NCI-H1930 (cell line): ENCODE results near the gene GAL.

ENCODE experiments used
- DNase-seq, 2 experiments: peaks; one replicate each; lab custom pipeline; 2025; lab: John Stamatoyannopoulos, UW

GAL gene

GRCh38 chr11:68659158-68659921 is 25.0 kb upstream of the GAL start:
- peak; percentile 90 to 94 for DNase-seq

DNA sequence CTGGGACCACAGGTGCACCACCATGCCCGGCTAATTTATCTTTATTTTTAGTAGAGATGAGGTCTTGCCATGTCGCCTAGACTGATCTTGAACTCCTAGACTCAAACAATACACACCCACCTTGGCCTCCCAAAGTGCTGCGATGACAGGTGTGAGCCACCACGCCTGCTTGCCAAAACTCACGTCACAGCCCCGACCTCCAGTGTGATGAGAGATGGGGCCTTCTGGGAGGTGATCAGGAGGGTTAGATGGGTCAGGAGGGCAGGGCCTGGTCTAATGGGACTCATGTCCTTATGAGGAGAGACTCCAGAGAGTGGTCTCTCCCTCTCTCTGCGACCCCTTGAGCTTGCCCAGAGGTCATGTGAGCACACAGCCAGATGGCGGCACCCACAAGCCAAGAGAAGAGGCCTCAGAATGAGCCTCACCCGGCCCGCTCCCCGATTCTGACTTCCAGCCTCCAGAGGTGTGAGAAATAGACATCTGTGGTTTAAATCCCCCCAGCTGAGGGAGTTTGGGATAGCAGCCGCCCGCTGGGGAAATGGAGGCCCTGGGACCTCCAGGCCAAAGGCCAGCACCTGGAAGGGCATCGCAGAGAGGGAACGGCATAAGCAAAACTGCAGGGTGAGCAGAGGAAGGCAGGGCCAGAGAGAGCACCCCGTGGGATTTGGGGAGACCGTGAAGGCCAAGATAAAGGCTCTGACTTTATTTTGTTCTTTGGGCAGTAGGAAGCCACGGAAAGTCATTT is 24.1 kb upstream of the GAL start:
- no peak for DNase-seq

GRCh38 chr11:68661014-68661413 is 23.3 kb upstream of the GAL start:
- DNase-seq = no peak

DNA sequence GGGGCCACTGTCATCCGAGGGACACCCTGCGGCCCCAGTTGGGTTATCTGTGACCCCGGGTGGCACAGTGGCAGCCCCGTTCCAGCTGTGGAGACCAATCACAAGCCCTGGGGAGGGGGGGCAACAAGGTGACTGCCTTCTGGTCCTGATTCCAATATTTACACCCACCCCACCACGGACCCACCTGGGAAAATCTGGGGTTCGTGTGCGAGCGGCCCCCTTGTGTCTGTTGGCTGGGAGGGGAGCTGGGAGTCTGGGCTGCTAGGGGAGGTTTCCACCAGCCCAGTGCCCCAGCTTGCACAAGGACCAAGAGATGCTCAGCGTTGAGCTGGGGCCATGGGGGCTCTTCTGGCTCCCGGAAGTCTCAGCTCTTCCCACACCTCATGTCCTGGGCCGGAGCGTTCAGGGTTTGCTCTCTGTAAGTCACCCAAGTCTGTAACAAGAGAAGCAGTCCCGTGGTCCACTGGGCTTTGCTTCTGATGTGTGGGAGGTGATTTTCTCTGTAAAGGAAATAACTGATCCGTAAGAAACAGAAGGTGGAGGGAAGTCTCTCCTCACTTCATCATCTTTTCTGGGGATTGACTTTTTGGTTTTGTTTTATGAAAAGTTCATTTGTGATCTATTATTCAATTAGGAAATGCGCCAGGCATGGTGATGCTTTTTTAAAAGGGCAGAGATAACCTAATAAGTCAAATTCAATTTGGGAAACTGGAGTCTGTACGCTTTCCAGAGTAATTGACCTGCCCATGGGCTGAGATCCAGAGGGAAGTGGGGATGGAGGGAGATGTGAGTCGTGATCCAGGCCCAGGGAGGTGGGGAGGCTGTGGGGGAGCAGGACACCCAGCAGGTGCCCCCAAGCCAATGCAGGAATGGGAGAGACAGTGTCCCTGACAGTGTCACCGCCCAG is 22.4 kb upstream of the GAL start:
- DNase-seq = no peak

- no peak for DNase-seq
Observed at GRCh38 chr11:68663482-68664010, 20.8 kb upstream of the GAL start.

DNA sequence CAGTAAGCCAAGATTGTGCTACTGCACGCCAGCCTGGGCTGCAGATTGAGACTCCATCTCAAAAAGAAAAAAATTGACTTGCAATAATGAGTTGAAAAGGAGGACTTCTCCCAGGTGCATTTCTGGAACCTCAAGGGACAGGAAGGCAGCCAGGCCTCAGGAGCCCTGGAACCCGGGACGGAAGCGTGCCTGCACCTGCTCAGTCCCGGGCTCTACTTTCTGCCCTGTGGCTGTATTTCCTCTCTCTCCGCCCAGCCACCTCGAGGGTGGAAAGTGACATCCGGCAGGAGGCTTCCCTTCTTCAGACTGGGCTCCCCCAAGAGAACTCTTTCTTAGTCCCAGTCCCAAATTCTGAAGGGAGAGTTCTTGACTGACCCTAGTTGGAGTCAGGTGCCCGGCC is 20.2 kb upstream of the GAL start:
- no peak for DNase-seq

DNA sequence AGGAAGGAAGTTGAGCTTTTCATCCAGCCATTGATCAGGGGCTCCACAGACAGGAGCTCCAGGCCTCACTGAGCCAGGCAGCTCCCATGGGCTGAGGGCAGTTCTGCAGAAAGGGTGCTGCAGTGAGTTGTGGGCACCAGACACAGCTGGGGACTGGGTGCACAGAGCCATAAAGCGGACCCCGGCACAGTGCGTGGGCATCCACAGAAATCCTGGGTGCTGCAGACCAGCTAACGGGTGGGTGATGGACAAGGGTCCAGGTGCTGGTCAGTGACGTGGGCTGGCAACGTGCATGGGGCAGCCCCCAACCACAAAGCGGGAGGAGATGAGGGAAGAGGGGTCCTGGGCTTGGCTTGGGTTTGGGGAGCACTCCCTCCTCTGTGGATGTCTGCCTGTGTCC is 19.4 kb upstream of the GAL start:
- no peak for DNase-seq

GRCh38 chr11:68665436-68665835 is 18.9 kb upstream of the GAL start:
- no peak for DNase-seq

DNA sequence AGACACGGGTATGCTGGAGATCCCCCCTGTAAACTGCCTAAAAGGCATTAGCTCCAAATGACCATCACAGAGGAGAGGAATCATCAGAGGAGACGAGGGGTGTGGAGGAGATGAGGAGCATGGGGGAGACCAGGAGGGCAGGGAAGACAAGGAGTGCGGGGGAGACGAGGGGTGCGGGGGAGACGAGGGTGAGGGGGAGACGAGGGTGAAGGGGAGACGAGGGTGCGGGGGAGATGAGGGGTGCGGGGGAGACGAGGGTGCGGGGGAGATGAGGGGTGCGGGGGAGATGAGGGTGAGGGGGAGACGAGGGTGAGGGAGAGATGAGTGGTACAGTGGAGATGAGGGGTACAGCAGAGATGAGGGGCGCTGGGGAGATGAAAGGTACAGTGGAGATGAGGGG is 17.5 kb upstream of the GAL start:
- no peak for DNase-seq

- no peak for DNase-seq
Observed at GRCh38 chr11:68667511-68668500, 16.5 kb upstream of the GAL start.

DNA sequence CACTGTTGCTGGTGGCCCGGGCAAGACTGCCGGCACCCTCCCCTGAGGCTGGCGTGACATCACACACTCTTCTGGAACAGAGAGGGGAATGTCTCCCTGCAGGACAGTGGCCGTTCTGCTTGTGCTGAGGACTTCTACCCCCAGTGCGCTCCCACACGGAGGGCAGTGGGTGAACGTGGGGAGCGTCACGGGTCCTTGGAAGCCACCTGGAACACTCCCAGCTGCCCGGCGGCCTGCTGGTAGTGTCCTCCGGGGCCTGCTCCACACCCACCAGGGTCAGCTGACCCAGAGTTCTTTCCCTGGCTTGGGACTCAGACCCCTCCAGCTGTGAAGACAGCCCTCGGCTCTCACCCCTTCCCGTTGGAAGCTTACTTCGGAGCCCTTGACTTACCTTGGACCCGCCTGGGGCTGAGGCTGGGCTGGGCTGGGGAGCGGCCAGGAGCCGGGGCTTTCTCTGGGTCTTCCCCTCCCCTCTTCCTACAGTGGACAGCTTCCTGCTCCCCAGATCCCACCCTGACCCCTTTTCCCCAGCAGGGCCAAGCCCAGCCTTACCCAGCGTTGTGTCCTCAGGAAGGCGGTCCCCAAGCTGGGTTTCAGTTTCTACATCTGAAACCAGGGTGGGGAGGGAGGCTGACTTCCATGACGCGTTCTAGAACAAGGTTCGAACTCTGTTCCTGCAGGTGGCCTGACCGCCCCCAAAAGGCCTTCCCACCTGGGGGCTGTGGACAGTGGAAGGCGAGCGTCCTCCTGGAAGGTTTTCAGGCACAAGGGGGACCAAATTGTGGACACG is 14.8 kb upstream of the GAL start:
- no peak for DNase-seq

GRCh38 chr11:68670208-68670992 is 13.9 kb upstream of the GAL start:
- DNase-seq = no peak

DNA sequence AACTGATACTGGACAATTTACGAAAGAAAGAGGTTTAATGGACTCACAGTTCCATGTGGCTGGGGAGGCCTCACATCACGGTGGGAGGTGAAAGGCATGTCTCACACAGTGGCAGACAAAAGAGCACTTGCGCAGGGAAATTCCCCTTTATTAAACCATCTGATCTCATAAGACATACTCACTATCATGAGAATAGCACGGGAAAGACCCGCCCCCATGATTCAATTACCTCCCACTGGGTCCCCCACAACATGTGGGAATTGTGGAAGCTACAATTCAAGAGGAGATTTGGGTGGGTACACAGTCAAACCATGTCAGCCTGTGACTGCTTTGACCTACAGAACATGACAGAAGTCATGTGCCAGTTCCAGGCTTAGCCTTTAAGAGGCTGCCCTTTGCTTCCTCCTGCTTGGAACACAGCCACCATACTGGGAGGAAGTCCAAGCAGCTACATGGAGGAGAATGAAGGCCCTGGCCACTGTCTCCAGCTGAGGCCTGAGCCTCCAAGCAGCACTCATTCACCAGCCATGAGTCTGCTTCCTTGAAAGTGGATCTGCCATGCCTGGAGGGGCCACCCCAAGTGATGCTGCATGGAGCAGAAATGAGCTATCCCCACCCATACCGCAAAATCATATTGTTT is 10.9 kb upstream of the GAL start:
- no peak for DNase-seq

GRCh38 chr11:68673991-68674390 is 10.4 kb upstream of the GAL start:
- no peak for DNase-seq

DNA sequence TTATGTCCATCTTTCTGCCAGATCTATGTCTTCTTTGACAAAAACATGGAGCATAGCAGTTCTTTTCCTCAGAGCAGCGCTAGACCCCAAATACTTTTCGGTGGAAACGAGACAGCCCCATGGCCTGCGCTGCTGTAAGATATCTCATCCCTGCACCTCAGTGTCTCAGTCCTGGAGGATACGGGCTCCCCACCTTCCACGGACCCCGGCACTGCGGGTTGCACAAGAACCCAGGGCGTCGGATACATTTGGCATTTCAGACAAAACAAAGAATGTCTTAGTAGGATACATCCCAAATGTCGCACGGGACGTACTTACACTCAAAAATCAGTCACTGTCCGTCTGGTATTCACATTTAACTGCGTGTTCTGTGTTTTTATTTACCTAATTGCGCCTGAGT is 9.9 kb upstream of the GAL start:
- no peak for DNase-seq

GRCh38 chr11:68677432-68677831 is 6.9 kb upstream of the GAL start:
- DNase-seq = no peak

- no peak for DNase-seq
Observed at GRCh38 chr11:68678031-68678441, 6.3 kb upstream of the GAL start.

- no peak for DNase-seq
Observed at GRCh38 chr11:68680541-68681231, 3.7 kb upstream of the GAL start.
